GM12891 (cell line): Measurements from ENCODE around the gene RALGAPA2.

ENCODE experiments used
- PAX5 ChIP-seq: IDR thresholded peaks from 2 replicates; pipeline ENCODE4 v1.6.1; 2011; ENCODE audit warnings: low read length, moderate library complexity, mild to moderate bottlenecking; ENCODE audit not compliant: insufficient read depth, severe bottlenecking
- POLR2A ChIP-seq: IDR thresholded peaks from 2 replicates; pipeline ENCODE4 v1.6.1; 2011; ENCODE audit warnings: low read depth, low read length, control low read depth
- POLR2AphosphoS5 ChIP-seq: IDR thresholded peaks from 2 replicates; pipeline ENCODE4 v1.6.1; 2011; ENCODE audit warnings: low read depth, low read length, control low read depth
- SPI1 ChIP-seq: IDR thresholded peaks from 2 replicates; pipeline ENCODE4 v1.6.1; 2011; ENCODE audit warnings: low read depth, low read length, control low read depth
- TAF1 ChIP-seq: IDR thresholded peaks from 2 replicates; pipeline ENCODE4 v1.6.1; 2011; ENCODE audit warnings: low read depth, low read length, control low read depth

- TF ChIP-seq POLR2A = no peak
- TF ChIP-seq SPI1 = no peak
- no peak for TF ChIP-seq POLR2AphosphoS5
- TF ChIP-seq TAF1 = no peak
- no peak for TF ChIP-seq PAX5
Measured at GRCh38 chr20:20448881-20449280, 263.6 kb downstream of the RALGAPA2 start.
